GM19452 (cell line): ENCODE data around the gene CPEB1.
"Not testable (repeated sequence)": the region's sequence is repeated elsewhere in the genome, so short reads cannot be mapped to it uniquely, and the experiment has no call there.

Experiments used
- ATAC-seq: cut with Tn5 transposase; IDR thresholded peaks from one replicate; pipeline ENCODE4 v1.9.1; 2021; ENCODE audit not compliant: unreplicated experiment

The CPEB1 gene

GRCh38 chr15:82548700-82549099 is 98.5 kb downstream of the CPEB1 start:
- no peak for ATAC-seq

DNA sequence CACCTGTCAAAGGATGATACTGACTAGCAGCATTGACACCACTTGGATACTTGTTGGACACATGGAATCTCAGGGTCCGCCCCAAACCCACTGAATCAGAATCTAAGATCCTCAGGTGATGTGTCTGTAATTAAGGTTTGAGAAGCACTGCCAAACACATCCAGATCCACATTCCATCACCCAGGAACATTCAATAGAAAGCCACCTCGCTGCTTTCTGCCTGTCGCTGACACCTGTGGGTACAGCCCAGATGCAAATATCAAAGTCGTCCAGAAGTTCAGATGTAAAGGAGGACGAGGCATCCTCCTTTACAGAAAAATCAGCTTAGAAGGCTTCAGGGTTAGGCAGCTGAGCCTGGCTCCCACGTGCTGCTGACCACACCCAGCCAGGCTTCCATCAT is 101.7 kb downstream of the CPEB1 start:
- no peak for ATAC-seq

DNA sequence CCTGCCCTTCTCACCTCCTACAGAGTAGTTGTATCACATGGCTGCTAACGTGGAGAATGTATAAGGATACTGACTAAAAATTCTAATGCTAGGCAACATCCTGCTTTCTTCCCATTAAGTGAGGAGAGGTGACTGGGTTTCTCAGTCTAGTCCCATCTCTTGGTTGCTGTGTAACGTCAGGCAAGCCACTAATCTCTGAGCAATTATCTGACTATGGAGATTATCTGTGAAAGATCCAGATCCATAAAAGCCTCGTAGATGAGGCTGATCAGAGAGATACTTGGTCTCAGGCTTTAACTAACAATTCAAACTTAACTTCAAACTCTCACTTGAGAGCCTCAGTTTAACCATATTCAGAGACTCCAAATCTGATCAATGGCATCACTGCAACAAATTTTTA is 102.2 kb downstream of the CPEB1 start:
- no peak for ATAC-seq

DNA sequence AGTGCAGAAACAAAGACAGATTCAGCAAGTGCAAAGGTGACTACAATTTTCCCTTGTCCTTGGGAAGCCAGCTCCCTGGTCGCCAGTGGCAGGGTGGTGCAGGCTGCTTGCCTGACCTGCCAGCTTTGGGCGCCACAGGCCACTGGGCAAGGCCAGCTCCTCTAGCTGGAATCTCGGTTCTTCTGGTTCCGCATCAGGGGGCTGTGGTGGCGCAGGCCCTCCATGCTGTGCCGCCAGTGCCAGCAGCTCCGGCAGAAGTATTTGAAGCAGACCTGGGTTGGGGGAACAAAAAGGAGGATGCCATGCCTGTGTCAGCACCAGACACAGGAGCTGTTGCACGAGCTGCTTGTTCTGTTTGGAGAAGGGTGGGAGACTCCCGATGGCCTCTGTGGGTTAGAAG is 102.7 kb downstream of the CPEB1 start:
- no peak for ATAC-seq

DNA sequence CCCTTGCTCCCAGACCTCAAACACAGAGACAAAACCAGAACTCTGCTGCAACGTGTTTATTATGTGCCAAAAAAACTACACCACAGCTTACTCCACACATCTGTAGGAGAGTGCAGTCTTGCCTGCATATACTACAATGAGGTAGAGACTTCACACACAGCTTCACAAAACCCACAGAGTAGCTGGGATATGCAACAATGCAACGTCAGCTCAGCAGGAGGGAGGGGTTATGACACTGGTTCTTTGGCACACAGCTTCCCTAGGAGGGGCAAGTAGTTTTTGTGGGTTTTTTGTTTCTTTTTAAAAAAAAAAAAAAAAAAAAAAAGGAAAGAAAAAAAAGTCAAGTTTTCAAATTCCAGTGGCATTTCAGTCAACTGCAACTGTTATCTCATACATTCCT is 104.0 kb downstream of the CPEB1 start:
- ATAC-seq: no peak

GRCh38 chr15:82540984-82541431 is 106.2 kb downstream of the CPEB1 start:
- ATAC-seq: no peak

DNA sequence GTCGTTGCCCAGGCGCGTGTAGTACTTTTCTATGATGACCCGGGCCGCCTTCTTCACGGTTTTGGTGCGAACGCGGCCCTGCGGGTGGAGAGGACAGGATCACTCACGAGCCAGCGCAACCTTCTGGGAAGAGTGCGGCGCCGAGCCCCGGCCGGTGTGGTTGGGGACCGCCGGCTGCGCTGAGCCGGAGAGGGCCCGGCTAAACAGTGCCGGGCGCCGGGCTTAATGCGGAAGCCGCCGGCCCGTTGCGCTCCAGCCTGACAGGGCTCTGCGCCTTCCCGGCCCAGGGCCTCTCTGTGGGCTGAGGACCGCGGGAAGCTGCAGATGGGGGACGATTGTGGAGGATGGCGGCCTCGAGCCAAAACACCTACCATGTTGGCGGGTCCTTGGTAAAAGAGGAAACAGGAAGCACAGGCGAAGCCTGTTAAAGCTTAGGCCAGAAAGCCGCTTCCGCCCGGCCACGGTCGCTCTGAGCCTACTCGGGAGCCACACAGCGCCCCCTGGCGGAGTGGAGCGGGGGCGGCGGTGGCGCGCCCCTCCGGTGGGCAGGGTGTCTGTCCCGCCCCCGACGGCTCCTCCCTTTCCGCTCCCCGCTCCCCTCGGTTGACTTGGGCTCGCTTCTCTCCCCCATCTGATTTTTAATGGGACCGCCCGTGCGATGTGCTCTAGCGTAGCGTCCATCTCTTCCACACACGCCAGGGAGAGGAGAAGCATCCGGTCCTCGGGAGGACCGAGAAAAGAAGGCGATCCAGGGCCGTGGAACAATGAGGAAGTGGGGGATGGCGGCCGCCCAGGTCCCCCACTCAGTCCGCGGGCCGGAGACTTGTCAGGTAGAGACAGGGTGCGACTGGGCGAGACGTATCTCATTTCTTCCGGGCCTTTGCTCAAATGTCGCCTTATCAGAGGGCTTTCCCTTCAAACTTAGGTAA is 106.8 kb downstream of the CPEB1 start, which contains the start of gene RPS17:
Gene RPS17 (minus strand): TSS at position 403 of the 929 bp plus-strand sequence. CDS start 29 bp downstream, at position 374.
- peak; percentile 96 for ATAC-seq

GRCh38 chr15:82539691-82540054 is 107.5 kb downstream of the CPEB1 start:
- ATAC-seq: peak; percentile 0

GRCh38 chr15:82538961-82539690 is 108.0 kb downstream of the CPEB1 start:
- ATAC-seq: no peak

DNA sequence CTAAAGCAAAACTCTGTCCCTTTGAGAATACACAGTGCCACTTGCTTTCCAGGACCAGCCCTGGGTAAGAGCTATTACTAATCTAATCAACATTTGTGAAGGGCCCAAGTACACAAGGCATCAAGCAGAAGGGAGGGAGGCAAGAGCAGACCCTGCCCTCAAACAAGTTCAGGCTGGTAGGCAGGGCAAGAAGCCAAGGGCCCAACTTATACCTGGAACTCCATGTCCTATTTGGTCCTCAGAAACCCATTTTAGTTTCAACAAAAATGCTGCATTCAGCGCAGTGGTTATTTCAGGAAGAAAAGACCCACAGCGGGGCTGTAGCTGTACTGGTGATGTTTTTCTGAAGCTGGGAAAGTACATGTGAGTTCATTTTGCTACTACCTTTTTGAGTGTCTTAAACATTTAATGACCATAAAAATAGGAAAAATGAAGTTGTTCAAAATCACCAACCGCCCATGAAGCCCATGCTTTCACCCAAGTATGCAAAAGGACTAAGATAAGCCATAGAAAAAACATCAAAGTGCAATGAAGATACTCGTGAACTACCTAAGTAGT is 109.7 kb downstream of the CPEB1 start:
- no peak for ATAC-seq

DNA sequence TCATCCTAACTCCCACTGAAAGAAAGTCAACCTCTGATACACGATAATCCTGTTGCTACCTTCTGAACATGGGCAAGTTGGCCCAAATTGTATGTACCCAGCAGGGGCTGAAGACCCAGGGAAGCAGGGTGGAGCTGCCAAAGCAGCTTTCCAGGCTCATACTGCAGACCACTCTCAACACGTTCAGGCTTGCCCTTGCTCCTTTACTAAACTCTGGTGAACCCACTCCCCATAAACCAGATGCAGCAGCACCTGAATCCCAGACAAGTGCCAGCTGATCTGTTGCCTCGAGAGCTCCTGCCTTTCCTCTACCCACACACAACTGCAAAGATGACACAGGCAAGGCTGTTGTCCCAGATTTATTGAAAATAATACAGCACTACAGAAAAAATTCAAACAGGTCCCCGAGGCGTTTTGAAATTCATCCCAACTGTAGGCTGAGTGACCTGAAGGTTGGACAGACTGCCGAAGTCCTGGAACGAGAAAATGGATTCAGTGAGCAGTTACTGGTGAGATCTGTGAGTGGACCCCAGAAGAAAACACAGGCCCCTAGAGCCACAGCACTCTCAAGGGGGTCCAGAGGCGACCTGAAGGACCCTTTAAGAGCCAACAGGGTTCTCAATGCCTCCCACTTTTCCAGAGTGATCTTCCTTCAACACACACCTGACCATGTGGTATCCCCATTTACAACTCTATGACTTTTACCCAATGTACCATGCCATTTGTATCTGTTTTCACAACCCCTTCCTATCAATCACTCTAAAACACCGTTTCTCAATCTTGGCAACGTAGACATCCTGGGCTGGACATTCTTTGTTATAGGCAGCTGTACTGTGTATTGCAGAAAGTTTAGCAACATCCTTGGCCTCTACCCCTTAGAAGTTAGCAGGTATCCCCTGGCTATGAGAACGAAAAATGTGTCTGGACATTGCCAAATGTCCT is 110.5 kb downstream of the CPEB1 start:
- ATAC-seq: no peak

GRCh38 chr15:82535566-82536408 is 111.4 kb downstream of the CPEB1 start:
- no peak for ATAC-seq

DNA sequence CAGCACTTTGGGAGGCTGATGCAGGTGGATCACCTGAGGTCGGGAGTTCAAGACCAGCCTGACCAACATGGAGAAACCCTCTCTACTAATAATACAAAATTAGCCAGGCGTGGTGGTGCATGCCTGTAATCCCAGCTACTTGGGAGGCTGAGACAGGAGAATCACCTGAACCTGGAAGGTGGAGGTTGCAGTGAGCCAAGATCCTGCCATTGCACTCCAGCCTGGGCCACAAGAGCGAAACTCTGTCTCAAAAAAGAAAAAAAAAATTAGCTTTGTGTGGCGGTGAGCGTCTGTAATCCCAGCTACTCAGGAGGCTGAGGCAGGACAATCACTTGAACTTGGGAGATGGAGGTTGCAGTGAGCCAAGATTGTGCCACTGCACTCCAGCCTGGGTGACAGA is 112.0 kb downstream of the CPEB1 start:
- ATAC-seq: not testable (repeated sequence)

- not testable (repeated sequence) for ATAC-seq
These were observed 112.7 kb downstream of the CPEB1 start for GRCh38 chr15:82534457-82534861.

GRCh38 chr15:82533801-82534200 is 113.4 kb downstream of the CPEB1 start:
- no peak for ATAC-seq

GRCh38 chr15:82532991-82533481 is 114.1 kb downstream of the CPEB1 start:
- ATAC-seq: no peak

- ATAC-seq: no peak
These were observed 114.7 kb downstream of the CPEB1 start for GRCh38 chr15:82532383-82532990.

GRCh38 chr15:82531496-82532382 is 115.4 kb downstream of the CPEB1 start:
- no peak for ATAC-seq
